ENCODE data around the gene DCLRE1B.

Gene DCLRE1B

DNA sequence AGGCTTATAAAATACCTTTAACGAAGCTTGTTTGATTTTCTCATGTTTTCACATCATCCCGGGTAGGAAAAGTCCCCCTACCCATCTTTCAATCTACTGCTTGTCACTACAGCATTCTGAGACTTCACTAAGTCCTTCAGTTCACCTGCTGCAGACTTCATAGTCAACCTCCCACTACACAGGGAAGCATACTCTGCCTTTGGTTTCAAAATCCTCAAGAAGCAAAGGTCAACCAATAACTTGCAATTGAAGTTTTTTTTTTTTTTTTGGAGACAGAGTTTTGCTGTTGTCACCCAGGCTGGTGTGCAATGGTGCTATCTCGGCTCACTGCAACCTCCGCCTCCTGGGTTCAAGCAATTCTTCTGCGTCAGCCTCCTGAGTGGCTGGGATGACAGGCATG is 28.9 kb upstream of the DCLRE1B start:
- Histone ChIP-seq H3K4me2 (ENCODE audit: low read depth, low read length, poor library complexity, severe bottlenecking) (no peak overlapping the region), H4K20me1 (ENCODE audit: insufficient read depth, low read length, poor library complexity, severe bottlenecking) (no peaks in the 10 kb centered on the region), H3K79me2 (ENCODE audit: insufficient read depth, low read length) (peaks cover 3% of the 10 kb centered on the region), H3K4me1 (ENCODE audit: insufficient read depth, low read length, poor library complexity, severe bottlenecking) (peaks cover 66% of the 10 kb centered on the region), H3K36me3 (ENCODE audit: insufficient read depth, low read length) (no peaks in the 10 kb centered on the region), H3K9me3 (ENCODE audit: insufficient read depth, low read depth, low read length) (no peaks in the 10 kb centered on the region), H3K9me2 (replicated peaks; ENCODE audit: low read depth, low read length) (no peaks in the 10 kb centered on the region), H3K27me3 (ENCODE audit: insufficient read depth, low read length, poor library complexity, severe bottlenecking) (no peaks in the 10 kb centered on the region), H3F3A (ENCODE audit: low read depth) (0 out of 2 replicates have a peak, but pooled peaks cover 2% of the 10 kb centered on the region), H3K4me3 (ENCODE audit: low read length, poor library complexity, severe bottlenecking) (no peak overlapping the region), H3K9ac (ENCODE audit: low read depth, low read length, poor library complexity, severe bottlenecking) (no peak overlapping the region), H2AFZ (ENCODE audit: low read length) (no peak overlapping the region)
- no peak for TF ChIP-seq EZH2phosphoT487 (IDR thresholded peaks at IDR 0.05; ENCODE audit: borderline replicate concordance)
- TF ChIP-seq, protein P1, sequence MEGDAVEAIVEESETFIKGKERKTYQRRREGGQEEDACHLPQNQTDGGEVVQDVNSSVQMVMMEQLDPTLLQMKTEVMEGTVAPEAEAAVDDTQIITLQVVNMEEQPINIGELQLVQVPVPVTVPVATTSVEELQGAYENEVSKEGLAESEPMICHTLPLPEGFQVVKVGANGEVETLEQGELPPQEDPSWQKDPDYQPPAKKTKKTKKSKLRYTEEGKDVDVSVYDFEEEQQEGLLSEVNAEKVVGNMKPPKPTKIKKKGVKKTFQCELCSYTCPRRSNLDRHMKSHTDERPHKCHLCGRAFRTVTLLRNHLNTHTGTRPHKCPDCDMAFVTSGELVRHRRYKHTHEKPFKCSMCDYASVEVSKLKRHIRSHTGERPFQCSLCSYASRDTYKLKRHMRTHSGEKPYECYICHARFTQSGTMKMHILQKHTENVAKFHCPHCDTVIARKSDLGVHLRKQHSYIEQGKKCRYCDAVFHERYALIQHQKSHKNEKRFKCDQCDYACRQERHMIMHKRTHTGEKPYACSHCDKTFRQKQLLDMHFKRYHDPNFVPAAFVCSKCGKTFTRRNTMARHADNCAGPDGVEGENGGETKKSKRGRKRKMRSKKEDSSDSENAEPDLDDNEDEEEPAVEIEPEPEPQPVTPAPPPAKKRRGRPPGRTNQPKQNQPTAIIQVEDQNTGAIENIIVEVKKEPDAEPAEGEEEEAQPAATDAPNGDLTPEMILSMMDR (conservative IDR thresholded peaks at IDR 0.05; ENCODE audit: low read length): no peak

- H2AFZ ChIP-seq (ENCODE audit: low read length): peak overlapping the region; percentile 24
- H3K36me3 ChIP-seq (ENCODE audit: insufficient read depth, low read length): no peaks in the 10 kb centered on the region
- peaks cover 39% of the 10 kb centered on the region for H3K4me1 ChIP-seq (ENCODE audit: insufficient read depth, low read length, poor library complexity, severe bottlenecking)
- H3K9ac ChIP-seq (ENCODE audit: low read depth, low read length, poor library complexity, severe bottlenecking): no peak overlapping the region
- TF ChIP-seq, protein P1 (conservative IDR thresholded peaks at IDR 0.05; ENCODE audit: low read length): no peak
- no peak for TF ChIP-seq EZH2phosphoT487 (IDR thresholded peaks at IDR 0.05; ENCODE audit: borderline replicate concordance)
- H4K20me1 ChIP-seq (ENCODE audit: insufficient read depth, low read length, poor library complexity, severe bottlenecking): no peaks in the 10 kb centered on the region
- no peak overlapping the region for H3K4me2 ChIP-seq (ENCODE audit: low read depth, low read length, poor library complexity, severe bottlenecking)
- no peaks in the 10 kb centered on the region for H3F3A ChIP-seq (ENCODE audit: low read depth)
- H3K4me3 ChIP-seq (ENCODE audit: low read length, poor library complexity, severe bottlenecking): no peak overlapping the region
- H3K79me2 ChIP-seq (ENCODE audit: insufficient read depth, low read length): no peaks in the 10 kb centered on the region
- no peaks in the 10 kb centered on the region for H3K9me2 ChIP-seq (replicated peaks; ENCODE audit: low read depth, low read length)
- H3K9me3 ChIP-seq (ENCODE audit: insufficient read depth, low read depth, low read length): no peaks in the 10 kb centered on the region
- H3K27me3 ChIP-seq (ENCODE audit: insufficient read depth, low read length, poor library complexity, severe bottlenecking): no peaks in the 10 kb centered on the region
Observed at GRCh38 chr1:113879739-113880038, 25.4 kb upstream of the DCLRE1B start.

- H3K4me1 ChIP-seq (ENCODE audit: insufficient read depth, low read length, poor library complexity, severe bottlenecking): peaks cover 33% of the 10 kb centered on the region
- H3K36me3 ChIP-seq (ENCODE audit: insufficient read depth, low read length): no peaks in the 10 kb centered on the region
- H3K27me3 ChIP-seq (ENCODE audit: insufficient read depth, low read length, poor library complexity, severe bottlenecking): no peaks in the 10 kb centered on the region
- H3K9me3 ChIP-seq (ENCODE audit: insufficient read depth, low read depth, low read length): no peaks in the 10 kb centered on the region
- H3K9ac ChIP-seq (ENCODE audit: low read depth, low read length, poor library complexity, severe bottlenecking): no peak overlapping the region
- TF ChIP-seq, protein P1 (conservative IDR thresholded peaks at IDR 0.05; ENCODE audit: low read length): no peak
- TF ChIP-seq EZH2phosphoT487 (IDR thresholded peaks at IDR 0.05; ENCODE audit: borderline replicate concordance): no peak
- no peak overlapping the region for H3K4me2 ChIP-seq (ENCODE audit: low read depth, low read length, poor library complexity, severe bottlenecking)
- H3K9me2 ChIP-seq (replicated peaks; ENCODE audit: low read depth, low read length): no peaks in the 10 kb centered on the region
- H4K20me1 ChIP-seq (ENCODE audit: insufficient read depth, low read length, poor library complexity, severe bottlenecking): no peaks in the 10 kb centered on the region
- H3F3A ChIP-seq (ENCODE audit: low read depth): no peaks in the 10 kb centered on the region
- peak overlapping the region; percentile 91 for H2AFZ ChIP-seq (ENCODE audit: low read length)
- H3K79me2 ChIP-seq (ENCODE audit: insufficient read depth, low read length): no peaks in the 10 kb centered on the region
- H3K4me3 ChIP-seq (ENCODE audit: low read length, poor library complexity, severe bottlenecking): no peak overlapping the region
Observed at GRCh38 chr1:113881661-113882060, 23.5 kb upstream of the DCLRE1B start.

Measured in Loucy (cell line).